GM12874 (cell line): ENCODE data around the gene SECTM1.

Source experiments
- CTCF ChIP-seq: IDR thresholded peaks from 2 replicates; pipeline ENCODE4 v1.5.1; 2011; ENCODE audit warnings: low read depth, mild to moderate bottlenecking, control low read depth, low read length, moderate library complexity; ENCODE audit not compliant: insufficient read depth

Gene SECTM1

GRCh38 chr17:82334204-82334621 is 647 bp upstream of the SECTM1 start:
- no peak for TF ChIP-seq CTCF

DNA sequence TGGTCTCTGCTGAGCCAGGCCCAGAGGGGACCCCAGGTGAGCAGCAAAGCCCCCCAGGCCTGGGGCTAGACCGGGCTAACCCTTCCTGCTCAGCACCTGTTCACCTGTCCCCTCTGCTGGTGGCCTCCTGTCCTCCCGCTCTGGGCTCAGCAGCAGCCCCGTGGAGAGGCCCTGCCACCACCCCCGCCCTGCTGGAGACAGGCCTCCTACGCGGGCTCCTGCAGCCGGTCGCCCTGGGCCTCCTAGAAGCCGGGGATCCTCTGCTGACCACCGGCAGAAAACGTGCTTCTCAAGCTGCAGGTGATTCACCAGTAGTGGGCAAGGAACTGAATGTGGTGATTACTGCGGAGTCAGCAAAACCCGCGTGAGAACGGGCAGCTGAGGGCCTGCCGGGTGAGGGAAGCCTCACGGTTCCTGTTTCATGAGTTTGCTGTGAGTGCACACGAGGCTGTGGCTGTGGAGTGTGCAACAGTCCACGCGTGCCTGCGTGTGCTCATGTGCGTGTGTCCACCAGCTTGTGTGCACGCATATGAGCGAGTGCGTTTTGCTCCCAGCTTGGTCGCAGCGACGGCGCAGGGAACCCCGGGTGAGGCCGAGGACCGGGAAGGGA is 792 bp downstream of the SECTM1 start:
- TF ChIP-seq CTCF = no peak

GRCh38 chr17:82331345-82331939 is 2.1 kb downstream of the SECTM1 start:
- TF ChIP-seq CTCF = no peak

GRCh38 chr17:82330322-82331239 is 3.0 kb downstream of the SECTM1 start:
- TF ChIP-seq CTCF = no peak

DNA sequence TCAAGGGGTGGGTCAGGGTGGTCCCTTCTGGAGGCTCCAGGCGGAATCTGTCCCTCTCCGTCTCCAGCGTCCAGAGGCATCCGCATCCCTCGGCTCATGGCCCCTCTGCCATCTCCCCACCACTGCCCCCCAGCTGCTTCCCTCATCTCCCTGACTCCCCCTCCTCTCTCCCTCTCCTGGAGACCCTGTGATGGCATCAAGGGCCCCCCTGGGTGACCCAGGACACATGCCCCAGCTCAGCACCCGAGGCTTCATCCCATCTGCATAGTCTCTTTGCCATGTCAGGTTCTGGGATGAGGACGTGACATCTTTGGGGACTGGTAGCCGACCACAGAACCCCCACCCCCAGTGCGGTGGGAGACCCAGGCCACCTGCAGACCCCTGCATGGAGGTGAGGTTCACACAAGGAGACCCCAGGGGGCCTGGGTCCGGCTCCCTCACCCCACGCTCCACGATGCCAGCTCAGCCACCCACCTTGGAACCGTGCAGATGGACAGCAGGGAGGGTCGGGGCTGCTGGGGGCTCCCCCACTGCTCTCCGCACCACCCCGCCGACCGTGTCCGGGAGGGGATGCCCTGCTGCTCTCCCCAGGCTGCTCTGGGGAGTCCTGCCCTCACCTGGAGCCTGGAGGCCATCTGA is 3.8 kb downstream of the SECTM1 start:
- TF ChIP-seq CTCF = no peak

GRCh38 chr17:82328994-82329507 is 4.5 kb downstream of the SECTM1 start:
- TF ChIP-seq CTCF = no peak
